ENCODE measurements around the gene PPP1R12C.

GRCh38 chr19:55141696-55142095, 24.3 kb upstream of the PPP1R12C start:
- TF ChIP-seq, protein P1, sequence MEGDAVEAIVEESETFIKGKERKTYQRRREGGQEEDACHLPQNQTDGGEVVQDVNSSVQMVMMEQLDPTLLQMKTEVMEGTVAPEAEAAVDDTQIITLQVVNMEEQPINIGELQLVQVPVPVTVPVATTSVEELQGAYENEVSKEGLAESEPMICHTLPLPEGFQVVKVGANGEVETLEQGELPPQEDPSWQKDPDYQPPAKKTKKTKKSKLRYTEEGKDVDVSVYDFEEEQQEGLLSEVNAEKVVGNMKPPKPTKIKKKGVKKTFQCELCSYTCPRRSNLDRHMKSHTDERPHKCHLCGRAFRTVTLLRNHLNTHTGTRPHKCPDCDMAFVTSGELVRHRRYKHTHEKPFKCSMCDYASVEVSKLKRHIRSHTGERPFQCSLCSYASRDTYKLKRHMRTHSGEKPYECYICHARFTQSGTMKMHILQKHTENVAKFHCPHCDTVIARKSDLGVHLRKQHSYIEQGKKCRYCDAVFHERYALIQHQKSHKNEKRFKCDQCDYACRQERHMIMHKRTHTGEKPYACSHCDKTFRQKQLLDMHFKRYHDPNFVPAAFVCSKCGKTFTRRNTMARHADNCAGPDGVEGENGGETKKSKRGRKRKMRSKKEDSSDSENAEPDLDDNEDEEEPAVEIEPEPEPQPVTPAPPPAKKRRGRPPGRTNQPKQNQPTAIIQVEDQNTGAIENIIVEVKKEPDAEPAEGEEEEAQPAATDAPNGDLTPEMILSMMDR (conservative IDR thresholded peaks at IDR 0.05; ENCODE audit: low read depth, low read length), result no peak
- TF ChIP-seq EZH2 (IDR thresholded peaks at IDR 0.05; ENCODE audit: low read length, unreplicated experiment) (no peak), EZH2phosphoT487 (IDR thresholded peaks at IDR 0.05; ENCODE audit: borderline replicate concordance, low read length) (no peak)
